GM18507 (cell line): Measurements from ENCODE around the gene CIAO2B.
A peak's percentile ranks its signal among the peaks of the same experiment; 100 is the strongest.
"Not testable (repeated sequence)": the region's sequence is repeated elsewhere in the genome, so short reads cannot be mapped to it uniquely, and the experiment has no call there.

Experiments used
- DNase-seq: peaks from one replicate; pipeline ENCODE4 v3.0.0; 2011; ENCODE audit warnings: low read depth; ENCODE audit not compliant: insufficient read length; ENCODE audit errors: extremely low spot score
- FAIRE-seq: peaks from 2 replicates; lab custom pipeline; 2011; peaks lifted over from hg19 to GRCh38; lab: Jason Lieb, UNC

Gene CIAO2B

GRCh38 chr16:66943426-66944053, 9.3 kb upstream of the CIAO2B start:
- DNase-seq (no peak), FAIRE-seq (no peak)

GRCh38 chr16:66942981-66943380, 8.8 kb upstream of the CIAO2B start:
- FAIRE-seq (no peak), DNase-seq (no peak)

GRCh38 chr16:66940236-66940635, 6.0 kb upstream of the CIAO2B start:
- no peak for FAIRE-seq
- no peak for DNase-seq

- FAIRE-seq = no peak
- DNase-seq = no peak
Measured at GRCh38 chr16:66939366-66939765, 5.2 kb upstream of the CIAO2B start.

- DNase-seq (no peak), FAIRE-seq (no peak)
Measured at GRCh38 chr16:66937725-66938337, 3.6 kb upstream of the CIAO2B start.

- no peak for FAIRE-seq
- DNase-seq = no peak
Measured at GRCh38 chr16:66936889-66937554, 2.8 kb upstream of the CIAO2B start.

- DNase-seq (no peak), FAIRE-seq (peak; percentile 15)
Measured at GRCh38 chr16:66936462-66936861, 2.3 kb upstream of the CIAO2B start.

GRCh38 chr16:66935314-66936011, 1.3 kb upstream of the CIAO2B start, which contains the start of gene CES2:
TSS of gene CES2 (plus strand) at chr16:66935516. CDS start at chr16:66935636, 120 bp downstream.
- DNase-seq (no peak), FAIRE-seq (no peak)

GRCh38 chr16:66934839-66935313, 674 bp upstream of the CIAO2B start:
- not testable (repeated sequence) for FAIRE-seq, DNase-seq

GRCh38 chr16:66933776-66934137, 445 bp downstream of the CIAO2B start:
- no peak for FAIRE-seq
- no peak for DNase-seq

GRCh38 chr16:66932076-66932475, 2.1 kb downstream of the CIAO2B start:
- FAIRE-seq = no peak

GRCh38 chr16:66931665-66932064, 2.5 kb downstream of the CIAO2B start:
- no peak for FAIRE-seq

More at GRCh38 chr16:66932076-66932475, 2.1 kb downstream of the CIAO2B start:
- DNase-seq = no peak

GRCh38 chr16:66930189-66930588, 4.0 kb downstream of the CIAO2B start:
- FAIRE-seq (no peak), DNase-seq (no peak)

More at GRCh38 chr16:66931665-66932064, 2.5 kb downstream of the CIAO2B start:
- no peak for DNase-seq

- FAIRE-seq (no peak), DNase-seq (no peak)
Measured at GRCh38 chr16:66928702-66929388, 5.4 kb downstream of the CIAO2B start.

- FAIRE-seq (no peak), DNase-seq (no peak)
Measured at GRCh38 chr16:66927918-66928649, 6.1 kb downstream of the CIAO2B start.

GRCh38 chr16:66926961-66927436, 7.2 kb downstream of the CIAO2B start:
- DNase-seq (no peak), FAIRE-seq (no peak)

GRCh38 chr16:66926171-66926947, 7.8 kb downstream of the CIAO2B start:
- DNase-seq (no peak), FAIRE-seq (no peak)

GRCh38 chr16:66925322-66925840, 8.8 kb downstream of the CIAO2B start, which contains the start of gene RRAD:
TSS of gene RRAD (minus strand) at chr16:66925535. CDS start at chr16:66925179, 356 bp downstream.
- DNase-seq (no peak), FAIRE-seq (no peak)
